Caco-2 (cell line): ENCODE data around the gene MICAL3. TPM values are rescaled to one million over a fixed set of nuclear protein-coding genes. Genes with fewer than 3 reads are reported as not detected.

ENCODE experiments used
- BruUV-seq: library from RNA; stranded (reverse); fragments of 400-500 nt; replicated peaks from 2 replicates; lab custom pipeline; 2021; lab: Mats Ljungman, UMichigan
- CTCF ChIA-PET: fragments of 300-600 bp; sonication (Branson Sonifier 250); formaldehyde crosslinking; loops from one replicate; lab custom pipeline; 2022; ENCODE audit warnings: antibody characterized with exemption; lab: Charles Lee
- POLR2A ChIA-PET: fragments of 300-600 bp; sonication (Branson Sonifier 250); formaldehyde crosslinking; loops from one replicate; lab custom pipeline; 2022; ENCODE audit warnings: antibody characterized with exemption; lab: Charles Lee
- DNase-seq, 2 experiments: peaks; one replicate each; pipeline versions ENCODE4 v3.0.0 to v3.0.0-alpha.2; 2020 to 2022
- H3K27me3 ChIP-seq: replicated peaks from 2 replicates; pipeline ENCODE4 v1.6.0; 2011; ENCODE audit warnings: low read length; ENCODE audit not compliant: control insufficient read depth, insufficient read depth
- H3K36me3 ChIP-seq: 2 replicates; pipeline ENCODE4 v1.5.1; 2011; ENCODE audit warnings: low read length; ENCODE audit not compliant: control insufficient read depth, insufficient read depth
- H3K4me1 ChIP-seq: fragments of 250-450 bp; sonication (Bioruptor Pico); 2 replicates; pipeline ENCODE4 v1.5.1; 2020; ENCODE audit warnings: mild to moderate bottlenecking
- H3K4me3 ChIP-seq: 2 replicates; pipeline ENCODE4 v1.5.1; 2011; ENCODE audit warnings: low read depth, mild to moderate bottlenecking, control low read depth, low read length
- H3K9me3 ChIP-seq: fragments of 250-450 bp; sonication (Bioruptor Pico); 2 replicates; pipeline ENCODE4 v1.5.1; 2020; ENCODE audit warnings: mild to moderate bottlenecking, moderate library complexity
- H3K27ac Mint-ChIP-seq: one replicate; pipeline ENCODE4 v1.8.0; 2022; ENCODE audit warnings: mixed read lengths; ENCODE audit not compliant: unreplicated experiment
- H3K27me3 Mint-ChIP-seq: one replicate; pipeline ENCODE4 v1.8.0; 2022; ENCODE audit warnings: mixed read lengths; ENCODE audit not compliant: insufficient read depth, unreplicated experiment
- H3K36me3 Mint-ChIP-seq: one replicate; pipeline ENCODE4 v1.8.0; 2022; ENCODE audit warnings: mild to moderate bottlenecking, mixed read lengths; ENCODE audit not compliant: insufficient read depth, unreplicated experiment
- H3K4me1 Mint-ChIP-seq: one replicate; pipeline ENCODE4 v1.8.0; 2022; ENCODE audit warnings: low read depth, mixed read lengths; ENCODE audit not compliant: unreplicated experiment
- H3K4me3 Mint-ChIP-seq: one replicate; pipeline ENCODE4 v1.8.0; 2022; ENCODE audit warnings: mild to moderate bottlenecking, moderate library complexity, mixed read lengths; ENCODE audit not compliant: unreplicated experiment
- H3K9me3 Mint-ChIP-seq: one replicate; pipeline ENCODE4 v1.8.0; 2022; ENCODE audit warnings: mixed read lengths; ENCODE audit not compliant: unreplicated experiment
- CTCF ChIP-seq, 2 experiments: fragments of 200-600 bp in 1 of 2; IDR thresholded peaks; 1 replicate in 1 of 2; 2 replicates in 1 of 2; pipeline versions ENCODE4 v1.5.1 to v1.8.0; 2011 to 2022; ENCODE audit warnings: antibody characterized with exemption in 1 of 2, control low read depth in 1 of 2, inconsistent platforms in 1 of 2, low read depth in 1 of 2, low read length in 1 of 2, mild to moderate bottlenecking in 1 of 2, moderate library complexity in 1 of 2; ENCODE audit not compliant: insufficient read depth in 1 of 2, severe bottlenecking in 1 of 2, unreplicated experiment in 1 of 2
- intact Hi-C: fragments of 100-400 bp; cut with micrococcal nuclease; formaldehyde crosslinking; loops from one replicate; pipeline ENCODE4 v1.10.0; 2022; ENCODE audit not compliant: unreplicated experiment
- total RNA-seq: library from RNA; stranded (reverse); gene quantifications from 2 replicates; pipeline ENCODE4 v1.2.3, GENCODE V29; 2022

Gene MICAL3
- total RNA-seq, 1 experiment from 2014 or later, result 65.6 TPM

GRCh38 chr22:17860220-17860965 is 164.0 kb downstream of the MICAL3 start:
- H3K27ac Mint-ChIP-seq, result no peak overlapping the region

GRCh38 chr22:17858033-17858432 is 166.3 kb downstream of the MICAL3 start:
- no peak for TF ChIP-seq CTCF (IDR thresholded peaks at IDR 0.05; ENCODE audit: insufficient read depth in 1 of 2, low read depth in 1 of 2, low read length in 1 of 2, severe bottlenecking in 1 of 2, unreplicated experiment in 1 of 2)
- CTCF ChIA-PET, result interaction anchor here (1.0 kb wide), 1 partner anchor 218 kb away, joined by 3 read pairs; no protein-coding TSS in a partner anchor
- no peaks in the 10 kb centered on the region for H3K27me3 Mint-ChIP-seq
- intact Hi-C loops, result no loop called here
- no peaks in the 10 kb centered on the region for H3K9me3 Mint-ChIP-seq
- POLR2A ChIA-PET, result no interaction called here
- H3K4me1 ChIP-seq, result no peaks in the 10 kb centered on the region
- H3K9me3 ChIP-seq, result no peaks in the 10 kb centered on the region
- H3K27ac Mint-ChIP-seq, result no peak overlapping the region
- no TSS peak for BruUV-seq
- DNase-seq, result no peak
- no peaks in the 10 kb centered on the region for H3K27me3 ChIP-seq
- no peak overlapping the region for H3K4me3 Mint-ChIP-seq
- no peak overlapping the region for H3K4me3 ChIP-seq
- no peaks in the 10 kb centered on the region for H3K4me1 Mint-ChIP-seq
- H3K36me3 ChIP-seq, result no peaks in the 10 kb centered on the region; the same call in 1 of the 2 replicates
- H3K36me3 Mint-ChIP-seq, result peaks cover 24% of the 10 kb centered on the region

More at GRCh38 chr22:17860220-17860965, 164.0 kb downstream of the MICAL3 start:
- no peaks in the 10 kb centered on the region for H3K9me3 ChIP-seq
- no peak for TF ChIP-seq CTCF (IDR thresholded peaks at IDR 0.05; ENCODE audit: insufficient read depth in 1 of 2, low read depth in 1 of 2, low read length in 1 of 2, severe bottlenecking in 1 of 2, unreplicated experiment in 1 of 2)
- H3K4me3 ChIP-seq, result no peak overlapping the region
- no peak for DNase-seq
- H3K36me3 ChIP-seq, result no peaks in the 10 kb centered on the region; the same call in 1 of the 2 replicates
- ChIA-PET CTCF (no interaction called here), POLR2A (no interaction called here)
- no peaks in the 10 kb centered on the region for H3K27me3 ChIP-seq
- Mint-ChIP-seq H3K4me1 (no peaks in the 10 kb centered on the region), H3K27me3 (no peaks in the 10 kb centered on the region), H3K9me3 (no peaks in the 10 kb centered on the region), H3K36me3 (peaks cover 42% of the 10 kb centered on the region), H3K4me3 (no peak overlapping the region)
- intact Hi-C loops, result no loop called here
- H3K4me1 ChIP-seq, result no peaks in the 10 kb centered on the region
- BruUV-seq, result no TSS peak

- no peaks in the 10 kb centered on the region; the same call in 1 of the 2 replicates for H3K36me3 ChIP-seq
- BruUV-seq, result no TSS peak
- intact Hi-C loops, result no loop called here
- Mint-ChIP-seq H3K9me3 (no peaks in the 10 kb centered on the region), H3K4me3 (no peak overlapping the region), H3K4me1 (no peaks in the 10 kb centered on the region), H3K36me3 (peaks cover 21% of the 10 kb centered on the region), H3K27ac (no peak overlapping the region), H3K27me3 (no peaks in the 10 kb centered on the region)
- TF ChIP-seq CTCF (IDR thresholded peaks at IDR 0.05; ENCODE audit: insufficient read depth in 1 of 2, low read depth in 1 of 2, low read length in 1 of 2, severe bottlenecking in 1 of 2, unreplicated experiment in 1 of 2), result no peak
- H3K4me3 ChIP-seq, result no peak overlapping the region
- DNase-seq, result no peak
- ChIA-PET POLR2A (no interaction called here), CTCF (no interaction called here)
- no peaks in the 10 kb centered on the region for H3K27me3 ChIP-seq
- H3K4me1 ChIP-seq, result no peaks in the 10 kb centered on the region
- no peaks in the 10 kb centered on the region for H3K9me3 ChIP-seq
These were observed 168.6 kb downstream of the MICAL3 start for GRCh38 chr22:17855572-17856290.
